Spinal cord (tissue), 10 donors: ENCODE data around the gene ACOX3. TPM values are rescaled to one million over a fixed set of nuclear protein-coding genes. Genes with fewer than 3 reads are reported as not detected.
A peak's percentile ranks its signal among the peaks of the same experiment; 100 is the strongest.

Experiments used
- DNase-seq, 6 donors: peaks; one replicate each; pipeline versions ENCODE4 v3.0.0 to v3.0.0-alpha.2; 2013 to 2015; ENCODE audit warnings: low spot score in 6 of 6, low read depth in 4 of 6
- H3K27ac ChIP-seq: one replicate; pipeline ENCODE4 v1.5.1; 2013; ENCODE audit warnings: low read depth, low read length, control low read depth
- H3K27me3 ChIP-seq: one replicate; pipeline ENCODE4 v1.6.1; 2013; ENCODE audit warnings: low read length; ENCODE audit not compliant: control insufficient read depth, insufficient read depth
- H3K36me3 ChIP-seq: one replicate; pipeline ENCODE4 v1.6.1; 2013; ENCODE audit warnings: low read length; ENCODE audit not compliant: control insufficient read depth, insufficient read depth
- H3K4me1 ChIP-seq: one replicate; pipeline ENCODE4 v1.6.1; 2013; ENCODE audit warnings: low read length; ENCODE audit not compliant: control insufficient read depth, insufficient read depth
- H3K4me3 ChIP-seq: one replicate; pipeline ENCODE4 v1.5.1; 2013; ENCODE audit warnings: low read depth, low read length, control low read depth
- H3K9me3 ChIP-seq: one replicate; pipeline ENCODE4 v1.6.1; 2013; ENCODE audit warnings: low read length; ENCODE audit not compliant: control insufficient read depth, insufficient read depth
- WGBS: methylation state at CpG from one replicate; pipeline ENCODE4 v1.1.5; 2013; ENCODE audit warnings: missing lambda C conversion rate; ENCODE audit not compliant: insufficient coverage; 5-methylcytosine and 5-hydroxymethylcytosine counted together
- polyA plus RNA-seq, 2 donors: library from polyadenylated mRNA; unstranded; fragments of 120-200 nt; gene quantifications; one replicate each; pipeline ENCODE4 v1.2.1, GENCODE V29; 2013; ENCODE audit not compliant: insufficient read length in 2 of 2
- total RNA-seq, 2 donors: library from RNA; depleted of rRNA in 1 of 2; stranded (reverse); fragments of 120-200 nt in 1 of 2; fragments of >200 nt in 1 of 2; gene quantifications; one replicate each; pipeline versions ENCODE4 v1.2.3 to v1.2.4, GENCODE V29; 2013 to 2014
- donor health status: healthy.

Gene ACOX3
- total and polyA plus RNA-seq, 4 donors, result 21.2 to 28.7 (median 23.6) TPM

DNA sequence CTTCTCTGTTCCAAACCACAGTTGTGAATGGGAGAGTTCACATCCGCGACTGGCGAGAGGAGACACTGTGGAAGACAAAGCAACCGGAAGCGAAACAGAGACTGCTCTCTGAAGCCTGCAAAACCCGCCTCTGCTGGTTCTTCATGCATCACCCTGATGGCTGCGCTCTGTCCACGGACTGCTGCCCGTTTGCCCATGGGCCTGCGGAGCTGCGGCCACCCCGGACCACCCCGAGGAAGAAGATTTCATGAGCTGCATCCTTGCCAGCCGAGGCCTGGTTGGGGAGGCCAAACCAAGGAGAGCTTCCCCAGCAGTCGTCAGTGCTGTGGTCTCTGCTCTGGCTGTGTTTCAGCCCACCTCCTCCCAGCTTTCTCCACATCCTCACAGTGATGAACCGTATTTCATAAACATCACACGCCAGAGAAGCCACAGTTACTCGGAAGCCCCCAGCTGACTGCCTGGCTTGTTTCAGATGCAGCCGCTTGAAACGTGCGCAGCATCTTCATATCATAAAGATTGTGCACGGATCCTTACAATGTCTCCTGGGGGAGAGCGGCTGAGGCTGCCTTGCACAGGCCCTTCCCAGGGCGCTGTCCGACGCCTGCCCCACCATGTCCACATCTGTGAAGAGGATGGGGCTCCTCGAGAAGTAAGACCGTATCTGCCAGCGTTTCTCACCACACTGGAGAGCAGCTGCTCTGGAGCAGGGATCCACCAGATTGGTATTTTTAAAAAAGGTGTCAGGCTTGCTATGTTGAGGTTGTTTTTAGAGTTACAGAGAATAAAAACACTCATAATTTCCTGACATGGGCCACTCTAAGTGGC lies 35.4 kb upstream of the ACOX3 start:
- no peak for DNase-seq
- Histone ChIP-seq H3K4me3 (no peak overlapping the region), H3K36me3 (peaks cover 86% of the 10 kb centered on the region), H3K27ac (peak overlapping the region; percentile 40), H3K4me1 (peaks cover 42% of the 10 kb centered on the region), H3K27me3 (no peaks in the 10 kb centered on the region), H3K9me3 (no peaks in the 10 kb centered on the region)
- 89% methylated on average over 26 of the region's 29 CpGs for WGBS

GRCh38 chr4:8474856-8475255 lies 34.3 kb upstream of the ACOX3 start:
- peaks cover 42% of the 10 kb centered on the region for H3K4me1 ChIP-seq
- 89% methylated on average over 13 of the region's 13 CpGs for WGBS
- H3K36me3 ChIP-seq, result peaks cover 96% of the 10 kb centered on the region
- peak overlapping the region; percentile 79 for H3K27ac ChIP-seq
- DNase-seq, result no peak
- H3K27me3 ChIP-seq, result no peaks in the 10 kb centered on the region
- no peaks in the 10 kb centered on the region for H3K9me3 ChIP-seq
- H3K4me3 ChIP-seq, result no peak overlapping the region

DNA sequence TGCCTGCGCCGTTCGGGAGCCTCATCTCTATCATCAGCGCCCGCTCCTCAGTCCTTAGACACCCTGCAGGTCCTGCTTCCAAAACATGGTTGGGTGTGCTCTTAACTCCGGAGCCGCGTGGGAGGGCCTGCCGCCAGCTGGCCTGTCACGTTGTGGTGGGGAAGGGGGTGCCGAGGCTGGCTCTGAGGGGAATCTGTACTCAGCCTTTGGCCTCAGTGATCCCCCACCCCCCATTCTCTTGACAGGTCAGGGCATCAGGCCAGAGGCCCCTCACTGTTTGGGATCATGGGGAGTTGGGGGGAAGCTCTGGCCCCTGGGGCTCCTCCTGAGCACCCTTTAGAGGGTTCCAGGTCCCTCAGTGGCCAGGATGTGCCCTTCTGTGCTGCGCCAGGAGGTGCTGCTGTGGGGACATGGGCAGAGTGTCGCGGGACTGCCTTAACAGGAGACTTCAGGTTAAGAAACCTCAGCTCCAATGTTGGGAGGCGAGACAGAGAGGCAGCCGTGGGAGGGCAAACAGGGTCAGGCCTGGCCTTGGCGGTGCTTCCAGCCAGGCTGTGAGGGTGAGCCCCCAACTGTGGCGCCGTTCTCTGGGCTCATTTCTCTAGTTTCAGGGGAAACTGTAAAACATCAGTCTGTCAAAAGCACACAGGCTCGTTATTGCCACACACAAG lies 33.5 kb upstream of the ACOX3 start:
- Histone ChIP-seq H3K4me3 (no peak overlapping the region), H3K27me3 (no peaks in the 10 kb centered on the region), H3K4me1 (peaks cover 42% of the 10 kb centered on the region), H3K27ac (peak overlapping the region; percentile 79), H3K9me3 (no peaks in the 10 kb centered on the region), H3K36me3 (peaks cover 98% of the 10 kb centered on the region)
- WGBS, result 78% methylated on average over 9 of the region's 20 CpGs
- peak in 1 of 6 donors; percentile 34 for DNase-seq

GRCh38 chr4:8473198-8473919 lies 32.8 kb upstream of the ACOX3 start:
- Histone ChIP-seq H3K4me3 (no peak overlapping the region), H3K27ac (peak overlapping the region; percentile 79)

DNA sequence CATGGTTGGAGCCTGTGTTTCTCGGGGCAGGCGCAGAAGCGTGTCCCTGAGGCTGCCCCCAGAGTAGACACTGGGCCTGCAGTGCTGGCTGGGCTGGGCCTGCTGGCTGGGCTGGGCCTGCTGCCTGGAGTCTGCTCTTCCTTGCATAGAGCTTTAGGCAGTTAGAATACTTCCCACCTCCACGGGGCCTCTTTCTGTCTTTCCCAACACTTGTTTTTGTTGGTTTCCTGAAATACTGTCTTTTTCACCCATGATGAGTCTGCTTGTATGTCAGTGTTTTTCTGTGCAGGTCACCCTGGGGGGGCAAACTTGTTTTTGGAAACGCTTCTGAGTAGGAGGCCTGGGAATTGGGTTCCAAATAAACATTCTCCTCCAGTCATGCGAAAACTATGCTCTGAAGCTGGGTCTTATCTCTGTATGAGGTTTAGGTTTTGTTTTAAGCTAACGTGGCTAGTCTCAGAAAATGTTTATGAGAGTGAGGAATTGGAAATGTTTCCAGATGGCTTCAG lies 32.2 kb upstream of the ACOX3 start:
- Histone ChIP-seq H3K4me3 (no peak overlapping the region), H3K27ac (peak overlapping the region; percentile 79), H3K27me3 (no peaks in the 10 kb centered on the region), H3K9me3 (no peaks in the 10 kb centered on the region), H3K4me1 (peaks cover 42% of the 10 kb centered on the region), H3K36me3 (peaks cover 95% of the 10 kb centered on the region)
- 91% methylated on average over 4 of the region's 7 CpGs for WGBS
- DNase-seq, result peak in 3 of 6 donors; percentile 9 to 81 (median 30)

More at GRCh38 chr4:8473198-8473919, 32.8 kb upstream of the ACOX3 start:
- peaks cover 42% of the 10 kb centered on the region for H3K4me1 ChIP-seq
- H3K36me3 ChIP-seq, result peaks cover 96% of the 10 kb centered on the region
- DNase-seq, result no peak
- no peaks in the 10 kb centered on the region for H3K27me3 ChIP-seq
- H3K9me3 ChIP-seq, result no peaks in the 10 kb centered on the region
- WGBS, result 81% methylated on average over 23 of the region's 23 CpGs

DNA sequence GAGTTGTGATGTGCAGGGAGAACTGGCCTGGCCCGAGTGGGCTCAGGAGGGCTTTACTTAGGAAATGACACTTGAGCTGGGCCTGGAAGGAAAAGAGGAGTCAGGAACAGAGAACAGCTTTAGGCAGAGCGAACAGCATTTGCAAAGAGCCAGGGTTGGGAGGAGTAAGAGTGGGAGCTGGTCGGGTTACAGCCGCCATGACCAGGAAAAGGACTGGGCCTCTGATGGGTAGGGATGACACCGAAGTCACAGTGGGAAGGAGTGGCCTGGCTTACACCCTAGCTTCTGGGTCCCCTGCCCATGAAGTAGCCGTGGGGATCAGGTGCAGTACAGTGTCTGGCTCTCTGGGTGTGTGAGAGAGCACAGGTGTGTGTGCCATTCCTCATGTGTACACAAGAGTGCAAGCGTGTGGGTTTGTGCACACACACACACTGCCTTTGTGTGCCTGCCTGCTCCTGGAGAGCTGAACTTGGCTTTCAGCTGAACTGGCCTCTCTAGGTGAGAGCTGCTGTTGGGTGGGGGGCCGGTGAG lies 31.7 kb upstream of the ACOX3 start:
- Histone ChIP-seq H3K4me3 (no peak overlapping the region), H3K36me3 (peaks cover 91% of the 10 kb centered on the region)
- WGBS, result 84% methylated on average over 8 of the region's 8 CpGs

GRCh38 chr4:8471211-8471875 lies 30.8 kb upstream of the ACOX3 start:
- 88% methylated on average over 18 of the region's 24 CpGs for WGBS
- Histone ChIP-seq H3K36me3 (peaks cover 91% of the 10 kb centered on the region), H3K4me3 (no peak overlapping the region), H3K4me1 (peaks cover 42% of the 10 kb centered on the region), H3K27me3 (no peaks in the 10 kb centered on the region), H3K27ac (peak overlapping the region; percentile 79), H3K9me3 (no peaks in the 10 kb centered on the region)
- no peak for DNase-seq

More for the DNA sequence above, 31.7 kb upstream of the ACOX3 start:
- Histone ChIP-seq H3K27ac (peak overlapping the region; percentile 79), H3K27me3 (no peaks in the 10 kb centered on the region), H3K4me1 (peaks cover 42% of the 10 kb centered on the region), H3K9me3 (no peaks in the 10 kb centered on the region)
- DNase-seq, result no peak

DNA sequence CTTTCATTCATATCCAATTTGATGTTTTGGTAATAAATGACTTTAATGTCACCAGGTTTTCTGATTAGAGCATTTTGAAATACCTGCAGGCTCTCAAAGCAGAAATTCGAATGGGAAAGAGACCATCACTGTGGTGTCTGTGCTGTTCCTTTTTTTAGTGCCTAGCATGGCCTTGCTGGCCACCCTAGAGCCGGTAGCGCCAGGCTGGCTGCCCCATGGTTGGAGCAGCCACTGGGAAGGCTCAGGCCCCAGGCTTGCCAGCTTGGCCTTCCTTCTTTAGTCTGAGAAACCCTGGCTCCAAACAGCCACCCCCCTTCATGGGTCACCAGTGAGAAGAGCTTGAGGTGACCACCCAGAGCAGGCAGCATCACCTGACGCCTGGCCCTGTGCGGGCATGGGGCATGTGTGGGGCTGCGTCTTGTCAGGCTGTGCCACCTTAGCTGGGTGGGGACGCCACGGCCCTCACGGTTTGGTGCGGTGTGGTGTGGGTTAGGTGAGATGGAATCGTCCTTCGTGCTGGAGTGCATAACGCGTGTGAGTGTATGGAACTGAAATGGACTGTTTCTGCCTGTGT lies 30.0 kb upstream of the ACOX3 start:
- H3K27ac ChIP-seq, result no peak overlapping the region
- peaks cover 41% of the 10 kb centered on the region for H3K4me1 ChIP-seq
- DNase-seq, result no peak
- no peaks in the 10 kb centered on the region for H3K27me3 ChIP-seq
- no peak overlapping the region for H3K4me3 ChIP-seq
- 92% methylated on average over 14 of the region's 14 CpGs for WGBS
- H3K9me3 ChIP-seq, result no peaks in the 10 kb centered on the region
- peaks cover 91% of the 10 kb centered on the region for H3K36me3 ChIP-seq
